Trophoblast cell (in vitro differentiated cells and primary cell): Measurements from ENCODE around the gene NRG2.

Experiments
- DNase-seq, 2 donors: peaks; one replicate each; pipeline ENCODE4 v3.0.0-alpha.2; 2016
- H2AFZ ChIP-seq: 2 replicates; pipeline ENCODE4 v1.6.1; 2013; ENCODE audit warnings: low read length, moderate library complexity, mild to moderate bottlenecking; ENCODE audit not compliant: insufficient read depth, poor library complexity
- H2AK5ac ChIP-seq: 2 replicates; pipeline ENCODE4 v1.6.1; 2013; ENCODE audit warnings: mild to moderate bottlenecking, low read length
- H2BK120ac ChIP-seq: 2 replicates; pipeline ENCODE4 v1.6.1; 2013; ENCODE audit warnings: low read length, mild to moderate bottlenecking, moderate library complexity; ENCODE audit not compliant: insufficient read depth, poor library complexity
- H2BK12ac ChIP-seq: 2 replicates; pipeline ENCODE4 v1.6.1; 2013; ENCODE audit warnings: mild to moderate bottlenecking, low read length, moderate library complexity
- H2BK5ac ChIP-seq: 2 replicates; pipeline ENCODE4 v1.6.1; 2013; ENCODE audit warnings: low read length, low read depth, moderate library complexity, mild to moderate bottlenecking; ENCODE audit not compliant: poor library complexity
- H3K14ac ChIP-seq: 2 replicates; pipeline ENCODE4 v1.6.1; 2013; ENCODE audit warnings: mild to moderate bottlenecking, low read length
- H3K18ac ChIP-seq: 2 replicates; pipeline ENCODE4 v1.6.1; 2013; ENCODE audit warnings: mild to moderate bottlenecking, low read length
- H3K23ac ChIP-seq: 2 replicates; pipeline ENCODE4 v1.6.1; 2013; ENCODE audit warnings: low read length
- H3K27ac ChIP-seq: 2 replicates; pipeline ENCODE4 v1.5.1; 2013; ENCODE audit warnings: low read depth, mild to moderate bottlenecking, inconsistent platforms, low read length, moderate library complexity
- H3K27me3 ChIP-seq: 2 replicates; pipeline ENCODE4 v1.6.1; 2013; ENCODE audit warnings: inconsistent platforms, mild to moderate bottlenecking, low read length, moderate library complexity; ENCODE audit not compliant: insufficient read depth
- H3K36me3 ChIP-seq, 2 experiments: 1 replicate in 1 of 2; 2 replicates in 1 of 2; pipeline ENCODE4 v1.6.1; 2013; ENCODE audit warnings: low read length in 2 of 2, mild to moderate bottlenecking in 2 of 2, moderate library complexity in 1 of 2; ENCODE audit not compliant: insufficient read depth in 2 of 2, control insufficient read depth in 1 of 2
- H3K4ac ChIP-seq: 2 replicates; pipeline ENCODE4 v1.6.1; 2013; ENCODE audit warnings: low read depth, mild to moderate bottlenecking, low read length, moderate library complexity
- H3K4me1 ChIP-seq, 2 experiments: 1 replicate in 1 of 2; 2 replicates in 1 of 2; pipeline ENCODE4 v1.6.1; 2013; ENCODE audit warnings: low read length in 2 of 2, mild to moderate bottlenecking in 2 of 2, moderate library complexity in 1 of 2; ENCODE audit not compliant: insufficient read depth in 2 of 2, control insufficient read depth in 1 of 2
- H3K4me2 ChIP-seq: 2 replicates; pipeline ENCODE4 v1.6.1; 2013; ENCODE audit warnings: inconsistent platforms, mild to moderate bottlenecking, low read length, moderate library complexity
- H3K4me3 ChIP-seq: 2 replicates; pipeline ENCODE4 v1.5.1; 2013; ENCODE audit warnings: mild to moderate bottlenecking, low read depth, low read length, inconsistent platforms
- H3K79me1 ChIP-seq: one replicate; pipeline ENCODE4 v1.6.1; 2013; ENCODE audit warnings: low read length
- H3K79me2 ChIP-seq: 2 replicates; pipeline ENCODE4 v1.6.1; 2013; ENCODE audit warnings: low read length, mild to moderate bottlenecking; ENCODE audit not compliant: control insufficient read depth, insufficient read depth, poor library complexity
- H3K9ac ChIP-seq: 2 replicates; pipeline ENCODE4 v1.6.1; 2013; ENCODE audit warnings: mild to moderate bottlenecking, low read length
- H3K9me3 ChIP-seq: 2 replicates; pipeline ENCODE4 v1.6.1; 2013; ENCODE audit warnings: low read depth, mild to moderate bottlenecking, control low read depth, inconsistent platforms, low read length; ENCODE audit not compliant: insufficient read depth
- H4K12ac ChIP-seq: 2 replicates; pipeline ENCODE4 v1.6.1; 2013; ENCODE audit warnings: low read depth, mild to moderate bottlenecking, low read length, moderate library complexity
- H4K8ac ChIP-seq: 2 replicates; pipeline ENCODE4 v1.6.1; 2013; ENCODE audit warnings: low read depth, mild to moderate bottlenecking, low read length, moderate library complexity
- H4K91ac ChIP-seq: one replicate; pipeline ENCODE4 v1.6.1; 2013; ENCODE audit warnings: low read depth, mild to moderate bottlenecking, low read length, moderate library complexity
- WGBS: extraction: QIAGEN DNeasy Blood & Tissue Kit; methylation state at CpG from one replicate; pipeline ENCODE4 v1.1.7; 2013; ENCODE audit warnings: missing lambda C conversion rate; ENCODE audit not compliant: insufficient read length, insufficient coverage; ENCODE audit errors: extremely low coverage; 5-methylcytosine and 5-hydroxymethylcytosine counted together

NRG2 gene

DNA sequence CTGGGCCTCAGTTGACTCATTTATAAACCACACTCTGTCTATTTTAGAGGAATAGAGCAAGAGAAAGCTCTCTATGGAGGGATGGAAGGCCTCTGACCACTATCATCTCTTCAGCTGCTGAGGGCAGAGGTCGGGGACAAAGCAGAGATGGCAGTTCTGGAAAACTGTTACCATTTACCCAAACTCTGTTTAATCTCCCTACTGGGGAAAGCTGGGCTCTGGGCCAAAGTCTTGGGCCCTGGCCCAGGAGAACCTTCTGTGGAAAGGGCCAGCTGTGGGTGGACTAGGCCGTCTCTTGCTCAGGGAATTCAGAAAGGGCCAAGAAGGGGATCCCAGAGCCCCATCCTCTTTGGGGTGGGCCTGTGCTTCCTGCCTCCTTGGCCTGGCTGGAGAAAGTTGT is 147.5 kb downstream of the NRG2 start:
- no peak overlapping the region for H3K4me3 ChIP-seq
- H3K27me3 ChIP-seq = no peaks in the 10 kb centered on the region
- H2BK12ac ChIP-seq = no peak overlapping the region
- no peak overlapping the region for H2BK120ac ChIP-seq
- no peak overlapping the region for H2AK5ac ChIP-seq
- H3K36me3 ChIP-seq = no peaks in the 10 kb centered on the region
- no peak overlapping the region for H3K14ac ChIP-seq
- no peak overlapping the region for H4K91ac ChIP-seq
- H3K9me3 ChIP-seq = peaks cover 5% of the 10 kb centered on the region
- H3K23ac ChIP-seq = no peak overlapping the region
- H3K79me2 ChIP-seq = no peaks in the 10 kb centered on the region
- H3K4me1 ChIP-seq = peaks cover 4 to 7% of the 10 kb centered on the region in 2 experiments
- H4K12ac ChIP-seq = no peak overlapping the region
- no peak overlapping the region for H3K27ac ChIP-seq
- no CpG with 5 or more reads among the region's 2 CpGs for whole genome bisulfite sequencing
- no peak overlapping the region for H2BK5ac ChIP-seq
- H3K4me2 ChIP-seq = no peak overlapping the region
- no peak overlapping the region for H3K9ac ChIP-seq
- H4K8ac ChIP-seq = no peak overlapping the region
- no peak overlapping the region for H3K18ac ChIP-seq
- no peaks in the 10 kb centered on the region for H3K79me1 ChIP-seq
- no peak overlapping the region for H3K4ac ChIP-seq
- no peak for DNase-seq
- no peak overlapping the region for H2AFZ ChIP-seq

DNA sequence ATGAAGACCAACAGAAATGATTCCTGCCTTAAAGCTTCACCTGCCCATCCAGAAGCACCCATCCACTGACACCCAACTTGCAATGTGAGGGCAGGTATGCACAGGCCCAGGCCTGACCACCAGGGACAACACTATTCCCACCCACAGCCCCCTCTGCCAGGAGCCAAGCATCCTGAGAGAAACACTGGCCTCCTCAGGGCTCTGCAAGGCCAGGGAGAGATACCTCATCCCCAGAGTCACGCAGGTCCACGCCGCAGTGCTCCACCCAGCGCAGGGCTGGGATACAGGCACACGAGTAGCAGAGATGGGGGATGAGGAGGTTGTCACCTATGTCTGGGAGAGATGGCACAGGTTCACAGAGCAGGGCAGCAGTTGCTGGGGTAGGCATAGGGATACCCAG is 148.1 kb downstream of the NRG2 start:
- Histone ChIP-seq H3K79me2 (no peaks in the 10 kb centered on the region), H3K27ac (no peak overlapping the region), H3K27me3 (no peaks in the 10 kb centered on the region), H3K9ac (no peak overlapping the region), H3K23ac (no peak overlapping the region), H2AK5ac (no peak overlapping the region), H4K91ac (no peak overlapping the region), H3K18ac (no peak overlapping the region), H3K4me1 (peaks cover 4 to 7% of the 10 kb centered on the region in 2 experiments), H3K4me2 (no peak overlapping the region), H3K79me1 (no peaks in the 10 kb centered on the region), H3K4ac (no peak overlapping the region), H3K14ac (no peak overlapping the region), H2BK120ac (no peak overlapping the region), H2BK12ac (no peak overlapping the region), H3K9me3 (peaks cover 5% of the 10 kb centered on the region), H4K12ac (no peak overlapping the region), H2AFZ (no peak overlapping the region), H2BK5ac (no peak overlapping the region), H3K36me3 (no peaks in the 10 kb centered on the region), H3K4me3 (no peak overlapping the region), H4K8ac (no peak overlapping the region)
- no peak for DNase-seq
- no CpG with 5 or more reads among the region's 5 CpGs for WGBS

DNA sequence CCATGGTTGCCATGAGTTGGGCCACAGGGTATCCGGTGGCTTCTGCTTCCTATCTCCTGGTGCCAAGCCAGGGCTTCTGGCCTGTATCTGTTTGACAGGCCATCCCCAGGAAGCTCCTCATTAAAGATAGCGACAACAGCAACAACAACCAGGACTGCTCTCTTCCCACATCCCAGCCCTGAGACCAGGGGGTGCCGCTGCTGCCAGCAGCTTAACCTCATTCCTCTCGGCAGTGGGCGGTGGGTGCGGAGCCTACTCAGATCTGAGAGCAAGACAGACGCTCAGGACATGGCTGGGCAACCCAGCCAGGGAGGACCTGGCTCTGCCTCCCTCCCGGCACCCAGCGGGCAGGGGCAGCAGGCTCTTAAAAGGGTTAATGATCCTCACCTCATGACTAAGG is 149.2 kb downstream of the NRG2 start:
- H4K12ac ChIP-seq = no peak overlapping the region
- H2AFZ ChIP-seq = no peak overlapping the region
- no peak overlapping the region for H3K27ac ChIP-seq
- H2BK120ac ChIP-seq = no peak overlapping the region
- no peak overlapping the region for H3K4me3 ChIP-seq
- H3K23ac ChIP-seq = no peak overlapping the region
- H3K14ac ChIP-seq = no peak overlapping the region
- no peaks in the 10 kb centered on the region for H3K79me2 ChIP-seq
- H3K4me2 ChIP-seq = no peak overlapping the region
- WGBS = no CpG with 5 or more reads among the region's 9 CpGs
- no peaks in the 10 kb centered on the region for H3K79me1 ChIP-seq
- H3K27me3 ChIP-seq = no peaks in the 10 kb centered on the region
- H4K8ac ChIP-seq = no peak overlapping the region
- no peak for DNase-seq
- no peak overlapping the region for H2AK5ac ChIP-seq
- H3K9ac ChIP-seq = no peak overlapping the region
- no peak overlapping the region for H3K18ac ChIP-seq
- no peak overlapping the region for H4K91ac ChIP-seq
- peaks cover 4% of the 10 kb centered on the region for H3K9me3 ChIP-seq
- no peaks in the 10 kb centered on the region for H3K36me3 ChIP-seq
- H2BK12ac ChIP-seq = no peak overlapping the region
- H3K4me1 ChIP-seq = peaks cover 4 to 7% of the 10 kb centered on the region in 2 experiments
- no peak overlapping the region for H3K4ac ChIP-seq
- H2BK5ac ChIP-seq = no peak overlapping the region

DNA sequence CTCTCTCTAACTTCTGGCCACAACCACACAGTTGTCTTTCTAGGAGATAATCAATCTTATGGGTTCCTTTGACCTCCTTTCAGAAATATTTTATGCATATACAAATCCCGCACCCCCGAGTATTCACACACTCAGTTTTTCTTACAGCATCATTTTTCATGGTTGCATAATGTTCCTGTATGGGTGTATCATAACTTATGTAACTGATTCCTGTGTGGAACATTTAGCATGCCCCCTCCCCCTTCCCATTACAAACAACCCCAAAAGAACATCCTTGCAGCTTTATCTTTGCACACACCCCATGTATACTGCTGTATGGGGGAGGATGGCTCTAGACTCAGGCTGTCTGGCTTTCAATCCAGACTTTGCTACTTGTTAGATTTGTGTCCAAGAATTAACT is 153.7 kb downstream of the NRG2 start:
- Histone ChIP-seq H2BK120ac (no peak overlapping the region), H3K79me1 (no peaks in the 10 kb centered on the region), H2AFZ (no peak overlapping the region), H3K27me3 (no peaks in the 10 kb centered on the region), H3K18ac (no peak overlapping the region), H3K4ac (no peak overlapping the region), H4K8ac (no peak overlapping the region), H3K36me3 (no peaks in the 10 kb centered on the region), H3K79me2 (no peaks in the 10 kb centered on the region), H4K12ac (no peak overlapping the region), H2BK5ac (no peak overlapping the region), H3K9me3 (peaks cover 2% of the 10 kb centered on the region), H3K14ac (no peak overlapping the region), H3K23ac (no peak overlapping the region), H3K4me3 (no peak overlapping the region), H4K91ac (no peak overlapping the region), H3K9ac (no peak overlapping the region), H3K4me1 (no peaks in the 10 kb centered on the region), H2BK12ac (no peak overlapping the region), H3K27ac (no peak overlapping the region), H3K4me2 (no peak overlapping the region), H2AK5ac (no peak overlapping the region)
- no peak for DNase-seq
- WGBS = no CpG with 5 or more reads among the region's 2 CpGs
